K562 (cell line): Measurements from ENCODE around the gene KLK15. TPM values are rescaled to one million over a fixed set of nuclear protein-coding genes. Genes with fewer than 3 reads are reported as not detected.

ENCODE experiments used
- ATF3 ChIP-seq, 2 experiments: fragments of 450-650 bp in 1 of 2; sonication (generic) in 1 of 2; formaldehyde crosslinking in 1 of 2; IDR thresholded peaks in 1 of 2; conservative IDR thresholded peaks in 1 of 2; 2 replicates each; pipeline versions ENCODE4 v1.6.1 to v1.8.1; 2016 to 2023; ENCODE audit warnings: mild to moderate bottlenecking in 2 of 2, moderate library complexity in 2 of 2, inconsistent platforms in 1 of 2, missing genetic modification reagents in 1 of 2
- ESRRA ChIP-seq: fragments of 450-650 bp; IDR thresholded peaks from 2 replicates; pipeline ENCODE4 v1.6.1; 2014; ENCODE audit warnings: low read depth, mild to moderate bottlenecking, moderate library complexity, borderline replicate concordance
- HINFP ChIP-seq: fragments of 450-650 bp; conservative IDR thresholded peaks from 2 replicates; pipeline ENCODE4 v1.6.1; 2016; ENCODE audit warnings: missing genetic modification characterization, low read depth, mild to moderate bottlenecking, control low read depth, missing compliant biosample characterization
- MTF1 ChIP-seq: fragments of 250-450 bp; sonication (Bioruptor Pico); IDR thresholded peaks from 2 replicates; pipeline ENCODE4 v1.9.0; 2021; ENCODE audit warnings: moderate library complexity, mild to moderate bottlenecking, inconsistent platforms, borderline replicate concordance
- POU5F1 ChIP-seq: fragments of 150-350 bp; IDR thresholded peaks from 2 replicates; pipeline ENCODE4 v1.6.1; 2014; ENCODE audit warnings: borderline replicate concordance, low read length, low read depth, mild to moderate bottlenecking; ENCODE audit not compliant: partially characterized antibody
- SMAD4 ChIP-seq: fragments of 250-450 bp; sonication (Bioruptor Pico); conservative IDR thresholded peaks from 2 replicates; pipeline ENCODE4 v1.8.0; 2021; ENCODE audit warnings: inconsistent platforms, mild to moderate bottlenecking, moderate library complexity
- SNAPC5 ChIP-seq: fragments of 250-450 bp; sonication (Bioruptor Pico); IDR thresholded peaks from 2 replicates; pipeline ENCODE4 v1.8.0; 2021; ENCODE audit warnings: moderate library complexity, mild to moderate bottlenecking, inconsistent platforms
- TRIM28 ChIP-seq: fragments of 450-650 bp; IDR thresholded peaks from 2 replicates; pipeline ENCODE4 v1.6.1; 2017
- ZC3H8 ChIP-seq: fragments of 450-650 bp; IDR thresholded peaks from 2 replicates; pipeline ENCODE4 v1.6.1; 2017
- ZKSCAN3 ChIP-seq: fragments of 250-450 bp; sonication (Bioruptor Pico); IDR thresholded peaks from 2 replicates; pipeline ENCODE4 v1.4.0; 2020
- ZNF124 ChIP-seq: sonication (generic); formaldehyde crosslinking; IDR thresholded peaks from 2 replicates; pipeline ENCODE4 v1.8.1; 2022; ENCODE audit warnings: missing genetic modification reagents
- ZNF197 ChIP-seq: fragments of 200-800 bp; sonication (Bioruptor generic); IDR thresholded peaks from 2 replicates; pipeline ENCODE4 v1.6.1; 2016; ENCODE audit warnings: low read depth, missing genetic modification characterization, missing compliant biosample characterization
- ZSCAN32 ChIP-seq: fragments of 450-650 bp; formaldehyde crosslinking; IDR thresholded peaks from 2 replicates; pipeline ENCODE4 v1.4.0; 2020; ENCODE audit warnings: mild to moderate bottlenecking, moderate library complexity
- polyA plus RNA-seq, 8 experiments: library from polyadenylated mRNA; depleted of rRNA in 4 of 8; stranded (reverse) in 5 of 8; unstranded in 3 of 8; fragments of >200 nt; fragmentation: Nextera tagmentation in 2 of 8; fragmentation: Illumina TruSeq in 1 of 8; extraction: Ambion mirVana in 2 of 8; extraction: Trizol in 1 of 8; gene quantifications; 2 replicates each; pipeline versions ENCODE4 v1.2.1 to v1.2.3, GENCODE V29; 2011 to 2014; ENCODE audit warnings: inconsistent platforms in 1 of 8, missing spikeins in 1 of 8
- total RNA-seq, 7 experiments: library from RNA; depleted of rRNA in 6 of 7; stranded (reverse); fragments of >200 nt in 6 of 7; fragmentation: Illumina TruSeq in 2 of 7; extraction: Trizol in 2 of 7; gene quantifications; 2 replicates each; pipeline versions ENCODE4 v1.2.1 to v1.2.3, GENCODE V29; 2011 to 2021; ENCODE audit warnings: low replicate concordance in 1 of 7
- TF ChIP-seq, protein P1 (sequence below): fragments of 450-650 bp; IDR thresholded peaks from 2 replicates; pipeline ENCODE4 v1.6.1; 2017; ENCODE audit warnings: antibody characterized with exemption, mild to moderate bottlenecking
- TF ChIP-seq, protein P2 (sequence below): fragments of 450-650 bp; formaldehyde crosslinking; IDR thresholded peaks from 2 replicates; pipeline ENCODE4 v1.4.0; 2020; ENCODE audit warnings: mild to moderate bottlenecking, moderate library complexity
- TF ChIP-seq, protein P3 (sequence below): fragments of 200-800 bp; sonication (Bioruptor generic); IDR thresholded peaks from 2 replicates; pipeline ENCODE4 v1.6.1; 2017; ENCODE audit warnings: missing genetic modification characterization, missing compliant biosample characterization

KLK15 gene
- total and polyA plus RNA-seq, 9 of the 15 experiments (the other 6 are each of a cell fraction or from before 2014, with no cell fraction given) = not detected

GRCh38 chr19:50804420-50805272, 28.7 kb downstream of the KLK15 start (continued):
- TF ChIP-seq, protein P1, sequence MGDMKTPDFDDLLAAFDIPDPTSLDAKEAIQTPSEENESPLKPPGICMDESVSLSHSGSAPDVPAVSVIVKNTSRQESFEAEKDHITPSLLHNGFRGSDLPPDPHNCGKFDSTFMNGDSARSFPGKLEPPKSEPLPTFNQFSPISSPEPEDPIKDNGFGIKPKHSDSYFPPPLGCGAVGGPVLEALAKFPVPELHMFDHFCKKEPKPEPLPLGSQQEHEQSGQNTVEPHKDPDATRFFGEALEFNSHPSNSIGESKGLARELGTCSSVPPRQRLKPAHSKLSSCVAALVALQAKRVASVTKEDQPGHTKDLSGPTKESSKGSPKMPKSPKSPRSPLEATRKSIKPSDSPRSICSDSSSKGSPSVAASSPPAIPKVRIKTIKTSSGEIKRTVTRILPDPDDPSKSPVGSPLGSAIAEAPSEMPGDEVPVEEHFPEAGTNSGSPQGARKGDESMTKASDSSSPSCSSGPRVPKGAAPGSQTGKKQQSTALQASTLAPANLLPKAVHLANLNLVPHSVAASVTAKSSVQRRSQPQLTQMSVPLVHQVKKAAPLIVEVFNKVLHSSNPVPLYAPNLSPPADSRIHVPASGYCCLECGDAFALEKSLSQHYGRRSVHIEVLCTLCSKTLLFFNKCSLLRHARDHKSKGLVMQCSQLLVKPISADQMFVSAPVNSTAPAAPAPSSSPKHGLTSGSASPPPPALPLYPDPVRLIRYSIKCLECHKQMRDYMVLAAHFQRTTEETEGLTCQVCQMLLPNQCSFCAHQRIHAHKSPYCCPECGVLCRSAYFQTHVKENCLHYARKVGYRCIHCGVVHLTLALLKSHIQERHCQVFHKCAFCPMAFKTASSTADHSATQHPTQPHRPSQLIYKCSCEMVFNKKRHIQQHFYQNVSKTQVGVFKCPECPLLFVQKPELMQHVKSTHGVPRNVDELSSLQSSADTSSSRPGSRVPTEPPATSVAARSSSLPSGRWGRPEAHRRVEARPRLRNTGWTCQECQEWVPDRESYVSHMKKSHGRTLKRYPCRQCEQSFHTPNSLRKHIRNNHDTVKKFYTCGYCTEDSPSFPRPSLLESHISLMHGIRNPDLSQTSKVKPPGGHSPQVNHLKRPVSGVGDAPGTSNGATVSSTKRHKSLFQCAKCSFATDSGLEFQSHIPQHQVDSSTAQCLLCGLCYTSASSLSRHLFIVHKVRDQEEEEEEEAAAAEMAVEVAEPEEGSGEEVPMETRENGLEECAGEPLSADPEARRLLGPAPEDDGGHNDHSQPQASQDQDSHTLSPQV = peak; percentile 80
- TF ChIP-seq MTF1 (CRISPR knock-in tag) = no peak
- no peak for TF ChIP-seq ZKSCAN3
- peak; percentile 14 for TF ChIP-seq POU5F1
- peak; percentile 49; the same call in 1 of the 2 replicates for TF ChIP-seq SMAD4 (CRISPR knock-in tag)
- TF ChIP-seq ZC3H8 = 0 out of 2 replicates have a peak, but pooled peaks have one; percentile 15
- TF ChIP-seq TRIM28 = no peak
- TF ChIP-seq ZNF124 (CRISPR knock-in tag) = no peak
- TF ChIP-seq ZSCAN32 (CRISPR knock-in tag) = no peak
- TF ChIP-seq, protein P2, sequence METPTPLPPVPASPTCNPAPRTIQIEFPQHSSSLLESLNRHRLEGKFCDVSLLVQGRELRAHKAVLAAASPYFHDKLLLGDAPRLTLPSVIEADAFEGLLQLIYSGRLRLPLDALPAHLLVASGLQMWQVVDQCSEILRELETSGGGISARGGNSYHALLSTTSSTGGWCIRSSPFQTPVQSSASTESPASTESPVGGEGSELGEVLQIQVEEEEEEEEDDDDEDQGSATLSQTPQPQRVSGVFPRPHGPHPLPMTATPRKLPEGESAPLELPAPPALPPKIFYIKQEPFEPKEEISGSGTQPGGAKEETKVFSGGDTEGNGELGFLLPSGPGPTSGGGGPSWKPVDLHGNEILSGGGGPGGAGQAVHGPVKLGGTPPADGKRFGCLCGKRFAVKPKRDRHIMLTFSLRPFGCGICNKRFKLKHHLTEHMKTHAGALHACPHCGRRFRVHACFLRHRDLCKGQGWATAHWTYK (CRISPR knock-in tag) = 0 out of 2 replicates have a peak, but pooled peaks have one; percentile 9
- peak; percentile 98 for TF ChIP-seq ATF3 (IDR thresholded peaks at IDR 0.05)
- TF ChIP-seq ATF3 (CRISPR knock-in tag; conservative IDR thresholded peaks at IDR 0.05) = peak; percentile 14
- TF ChIP-seq SNAPC5 (CRISPR knock-in tag) = no peak
- TF ChIP-seq HINFP (tag) = no peak
- peak; percentile 39; the same call in 1 of the 2 replicates for TF ChIP-seq ZNF197
- no peak; the same call in none of the 2 replicates for TF ChIP-seq ESRRA
- TF ChIP-seq, protein P3, sequence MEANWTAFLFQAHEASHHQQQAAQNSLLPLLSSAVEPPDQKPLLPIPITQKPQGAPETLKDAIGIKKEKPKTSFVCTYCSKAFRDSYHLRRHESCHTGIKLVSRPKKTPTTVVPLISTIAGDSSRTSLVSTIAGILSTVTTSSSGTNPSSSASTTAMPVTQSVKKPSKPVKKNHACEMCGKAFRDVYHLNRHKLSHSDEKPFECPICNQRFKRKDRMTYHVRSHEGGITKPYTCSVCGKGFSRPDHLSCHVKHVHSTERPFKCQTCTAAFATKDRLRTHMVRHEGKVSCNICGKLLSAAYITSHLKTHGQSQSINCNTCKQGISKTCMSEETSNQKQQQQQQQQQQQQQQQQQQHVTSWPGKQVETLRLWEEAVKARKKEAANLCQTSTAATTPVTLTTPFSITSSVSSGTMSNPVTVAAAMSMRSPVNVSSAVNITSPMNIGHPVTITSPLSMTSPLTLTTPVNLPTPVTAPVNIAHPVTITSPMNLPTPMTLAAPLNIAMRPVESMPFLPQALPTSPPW (CRISPR knock-in tag) = peak; percentile 73
